CD4-positive, alpha-beta T cell treated with Interleukin-4 for 1 hour (primary cell): ENCODE results near the gene MEAK7.

ENCODE experiments used
- DNase-seq, 2 donors: peaks; one replicate each; pipeline ENCODE4 v3.0.0-alpha.2; 2020 to 2022

The MEAK7 gene

DNA sequence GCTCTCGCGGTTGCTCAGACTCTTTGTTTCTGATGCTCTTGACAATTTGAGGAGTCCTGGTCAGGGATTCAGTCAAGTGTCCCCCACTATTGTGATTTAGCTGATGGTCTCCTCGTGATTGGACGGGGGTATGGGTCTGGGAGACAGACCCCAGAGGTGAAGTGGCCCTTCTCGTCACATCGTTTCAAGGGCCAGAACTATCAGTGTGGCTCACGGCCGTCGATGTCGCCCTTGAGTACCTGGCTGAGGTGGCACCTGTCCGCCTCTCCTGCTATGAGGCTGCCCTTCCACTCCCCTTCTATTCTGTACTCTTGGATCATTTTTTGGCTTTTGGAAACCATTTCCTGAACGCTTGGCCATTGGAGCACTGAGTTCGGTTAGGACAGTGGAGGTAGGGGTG is 7.4 kb upstream of the MEAK7 start:
- DNase-seq, result no peak

DNA sequence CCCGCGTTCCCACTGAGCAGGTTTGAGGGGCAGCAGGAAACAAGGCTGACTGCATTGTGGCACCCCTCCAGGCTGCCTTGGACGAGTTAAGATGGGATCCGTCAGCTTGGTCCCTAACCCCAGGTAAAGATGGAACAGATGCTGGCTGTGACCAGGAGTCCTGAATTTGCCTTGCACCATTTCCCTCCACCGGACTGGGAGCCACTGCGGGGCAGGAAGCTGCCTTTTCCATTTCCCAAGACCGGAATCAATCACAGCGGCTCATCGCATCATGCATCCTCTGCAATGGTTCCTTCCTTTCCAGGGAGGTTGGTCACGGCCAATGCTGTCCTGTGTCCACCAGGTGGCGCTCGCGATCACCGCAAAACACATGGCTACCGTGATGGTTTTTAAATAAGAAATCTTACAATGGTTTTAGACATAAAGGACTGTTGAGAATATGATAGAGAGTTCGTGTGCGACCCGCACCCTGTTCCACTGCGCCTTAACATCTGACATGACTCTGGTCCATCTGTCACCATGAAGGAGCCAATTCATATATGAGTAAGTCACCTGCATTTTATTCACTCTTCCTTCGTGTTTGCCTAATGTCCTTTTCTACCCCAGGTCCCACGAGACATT is 6.8 kb upstream of the MEAK7 start:
- DNase-seq, result peak; percentile 79 to 86

DNA sequence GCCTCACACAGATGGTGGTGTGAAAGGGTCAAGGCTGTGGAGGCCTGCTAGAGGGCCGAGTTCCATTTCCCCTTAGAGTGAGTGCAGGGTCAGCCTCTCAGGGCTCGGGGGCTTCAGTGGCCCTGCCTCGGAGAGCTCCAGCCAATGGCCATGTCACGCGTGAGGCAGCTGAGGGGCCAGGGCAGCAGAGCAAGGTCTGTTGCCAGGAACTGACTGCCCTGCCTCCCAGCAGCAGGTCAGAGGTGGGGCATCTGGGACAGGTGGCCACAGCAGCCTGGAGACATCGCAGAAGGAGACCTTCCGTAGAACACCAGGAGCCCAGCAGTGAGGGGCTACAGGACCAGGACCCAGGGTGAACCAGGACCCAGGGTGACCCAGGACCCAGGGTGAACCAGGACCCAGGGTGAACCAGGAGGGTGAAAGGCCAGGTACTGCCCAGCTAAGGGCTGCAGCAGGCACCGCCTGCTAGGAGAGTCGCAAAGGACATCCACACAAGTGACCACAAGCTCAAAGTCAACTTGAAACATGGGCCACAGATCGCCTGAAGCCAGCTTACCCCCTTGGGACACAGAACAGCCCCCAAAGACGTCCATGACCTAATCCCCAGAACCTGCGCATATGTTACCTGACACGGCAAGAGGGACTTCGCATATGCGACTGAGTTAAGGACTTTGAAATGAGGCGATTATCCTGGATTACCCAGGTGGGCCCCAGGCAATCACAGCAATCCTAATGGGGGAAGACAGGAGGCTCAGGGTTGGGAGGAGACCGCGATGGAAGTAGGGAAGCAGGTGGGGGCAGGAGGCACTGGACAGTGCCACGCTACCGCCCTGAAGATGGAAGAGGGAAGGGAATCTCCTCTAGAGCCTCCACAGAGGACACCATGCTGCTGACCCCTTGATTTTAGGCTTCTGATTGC is 4.8 kb upstream of the MEAK7 start:
- no peak for DNase-seq

DNA sequence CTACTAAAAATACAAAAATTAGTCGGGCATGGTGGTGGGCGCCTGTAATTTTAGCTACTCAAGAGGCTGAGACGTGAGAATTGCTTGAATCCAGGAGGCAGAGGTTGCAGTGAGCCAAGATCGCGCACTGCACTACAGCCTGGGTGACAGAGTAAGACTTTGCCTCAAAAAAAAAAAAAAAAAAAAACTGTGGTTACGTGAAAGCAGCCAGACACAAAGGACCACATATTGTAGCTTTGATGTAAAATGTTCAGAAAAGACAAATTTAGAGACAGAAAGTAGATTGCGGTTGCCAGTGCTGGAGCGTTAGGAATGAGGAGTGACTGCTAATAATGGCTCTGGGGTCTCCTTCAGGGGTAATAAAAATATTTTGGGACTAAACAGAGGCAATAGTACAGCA is 4.0 kb upstream of the MEAK7 start:
- peak; percentile 25 to 56 for DNase-seq

DNA sequence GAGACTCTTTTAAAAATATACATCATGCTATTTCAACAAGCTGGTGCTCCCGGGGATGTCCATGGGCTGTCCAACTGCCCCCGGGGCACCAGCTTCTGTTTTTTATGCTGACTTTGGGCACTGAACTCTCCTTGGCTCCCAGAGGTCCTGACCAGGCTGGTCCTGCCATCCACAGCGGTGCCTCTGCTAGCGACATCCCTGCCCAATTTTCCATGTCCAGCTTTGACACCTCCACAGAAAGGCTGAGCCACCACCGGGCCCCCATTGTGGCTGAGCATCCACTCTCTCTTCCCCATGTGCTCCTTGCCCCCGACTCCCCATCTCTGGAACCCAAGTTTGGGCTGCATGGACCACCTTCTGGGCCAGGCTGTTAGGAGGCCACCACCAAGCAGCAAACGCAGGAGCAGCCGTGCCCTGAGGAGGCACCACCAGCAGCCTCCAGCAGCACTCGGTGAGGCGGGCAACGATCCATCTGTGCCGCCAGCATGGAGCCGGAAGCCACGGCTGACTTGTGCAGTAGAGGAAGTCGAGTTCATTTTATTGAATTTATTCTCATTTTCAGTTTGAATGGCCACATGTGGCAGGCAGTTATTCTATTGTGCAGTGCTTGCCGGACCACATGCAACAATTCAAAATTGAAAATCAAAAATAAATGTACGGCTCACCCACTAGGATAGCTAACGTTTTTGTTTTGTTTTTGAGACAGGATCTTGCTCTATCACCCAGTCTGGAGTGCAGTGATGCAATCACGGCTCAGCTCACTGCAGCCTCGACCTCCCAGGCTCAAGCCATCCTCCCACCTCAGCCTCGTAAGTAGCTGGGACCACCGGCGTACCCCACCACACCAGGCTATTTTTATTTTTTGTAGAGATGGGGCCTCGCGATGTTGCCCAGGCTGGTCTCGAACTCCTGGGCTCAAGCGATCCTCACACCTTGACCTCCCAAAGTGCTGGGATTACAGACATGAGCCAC is 2.8 kb upstream of the MEAK7 start:
- DNase-seq, result peak; percentile 23 to 32

DNA sequence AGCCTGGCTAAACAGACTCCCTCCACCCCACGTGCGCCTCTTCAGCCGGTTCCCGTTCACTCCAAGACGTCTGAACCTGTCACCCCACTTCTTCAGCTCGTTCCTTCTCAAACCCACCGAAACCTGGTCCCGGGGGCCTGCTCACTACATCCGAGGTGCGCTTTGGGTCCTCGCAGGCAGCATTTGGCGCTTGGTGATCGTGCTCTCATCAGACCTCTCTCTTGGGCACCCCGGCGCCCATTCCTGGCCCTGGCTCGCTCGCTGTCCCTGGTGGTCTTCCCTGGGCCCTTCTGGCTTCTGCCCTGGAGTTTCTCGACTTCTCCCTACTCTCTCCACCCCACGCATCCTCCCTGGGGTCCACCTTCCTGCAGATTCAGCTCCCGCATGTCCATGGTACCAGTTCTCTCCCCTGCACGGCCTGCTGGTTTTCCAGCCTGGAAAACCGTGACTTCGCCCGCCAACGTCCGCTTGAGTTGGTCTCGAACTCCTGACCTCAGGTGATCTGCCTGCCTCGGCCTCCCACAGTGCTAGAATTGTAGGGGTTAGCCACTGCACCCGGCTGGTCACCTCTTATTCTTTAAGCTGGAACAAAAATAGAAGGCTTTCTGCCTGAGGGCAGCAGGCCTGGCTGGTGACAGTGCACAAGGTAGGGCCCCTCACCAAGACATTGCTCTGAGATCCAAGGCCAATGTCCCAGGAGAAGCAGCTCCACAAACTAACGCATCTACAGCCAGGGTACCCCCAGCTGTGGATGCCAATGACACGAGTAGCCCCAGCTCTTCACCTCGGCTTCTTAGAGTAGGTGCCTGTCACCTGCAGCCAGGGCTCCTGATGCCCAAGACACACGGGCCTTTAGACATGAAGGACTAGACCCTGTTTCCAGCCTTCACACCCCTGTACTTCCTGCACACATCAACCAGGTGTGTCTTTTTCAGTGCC is 1.1 kb upstream of the MEAK7 start:
- DNase-seq, result peak in 1 of 2 donors; percentile 8

DNA sequence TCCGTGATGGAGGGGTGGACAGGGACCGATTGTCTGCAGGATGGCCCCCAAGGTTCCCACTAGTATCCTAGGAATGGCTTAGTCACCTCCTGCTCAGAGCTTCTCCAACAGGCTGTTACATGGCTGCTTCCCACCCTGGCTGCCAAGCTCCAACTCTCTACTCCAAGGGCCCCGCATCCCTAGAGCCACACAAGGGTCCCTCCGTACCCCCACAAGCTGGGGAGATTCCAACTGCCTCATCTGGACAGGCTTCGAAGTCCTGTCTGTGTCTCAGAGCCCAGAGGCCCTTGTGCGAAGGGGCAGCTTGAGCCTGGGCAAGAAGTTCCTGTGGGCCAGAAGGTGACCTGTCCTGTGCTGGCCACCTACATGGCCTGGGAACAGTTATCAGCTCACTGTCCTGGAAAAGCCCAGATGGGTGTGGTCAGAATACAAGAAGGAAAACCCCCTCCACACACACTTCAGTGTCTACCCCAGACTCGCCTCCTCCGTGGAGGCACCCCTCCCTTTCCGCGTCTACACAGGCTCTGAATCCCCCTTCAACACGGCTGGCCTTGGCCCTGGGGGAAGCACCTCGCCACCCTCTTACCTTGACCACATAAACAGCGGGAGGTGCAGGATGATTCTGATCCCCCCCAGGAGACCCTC is 586 bp downstream of the MEAK7 start:
- no peak for DNase-seq

DNA sequence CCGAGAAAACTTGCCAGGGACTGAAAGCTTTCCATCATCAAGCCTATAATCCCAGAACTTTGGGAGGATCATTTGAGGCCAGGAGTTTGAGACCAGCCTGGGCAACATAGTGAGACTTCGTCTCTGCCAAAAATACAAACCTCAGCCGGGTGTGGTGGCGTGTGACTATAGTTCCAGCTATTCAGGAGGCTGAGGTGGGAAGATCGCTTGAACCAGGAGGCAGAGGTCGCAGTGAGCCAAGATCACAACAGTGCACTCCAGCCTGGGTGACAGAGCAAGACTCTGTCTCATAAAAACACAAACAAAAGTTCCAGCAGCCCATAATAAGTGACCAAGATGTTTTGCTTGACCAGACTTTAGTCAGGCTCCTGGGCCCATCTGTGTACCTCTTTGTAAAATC is 1.9 kb downstream of the MEAK7 start:
- DNase-seq, result no peak

DNA sequence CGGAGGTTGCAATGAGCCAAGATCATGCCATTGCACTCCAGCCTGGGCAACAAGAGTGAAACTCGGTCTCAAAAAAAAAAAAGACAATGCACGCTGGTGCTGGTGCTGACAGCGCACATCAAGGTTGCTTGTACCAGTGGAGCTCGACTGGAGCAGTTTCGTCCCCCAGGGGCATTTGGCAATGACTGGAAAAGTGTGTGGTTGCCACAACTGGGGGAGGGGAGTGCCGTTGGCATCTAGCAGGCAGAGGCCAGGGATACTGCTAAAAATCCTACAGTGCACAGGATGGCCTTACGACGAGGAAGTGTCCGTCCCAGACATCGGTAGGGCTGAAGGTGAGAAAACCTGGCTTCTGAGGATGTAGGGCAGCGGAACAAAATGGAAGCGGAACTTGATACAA is 2.4 kb downstream of the MEAK7 start:
- no peak for DNase-seq

DNA sequence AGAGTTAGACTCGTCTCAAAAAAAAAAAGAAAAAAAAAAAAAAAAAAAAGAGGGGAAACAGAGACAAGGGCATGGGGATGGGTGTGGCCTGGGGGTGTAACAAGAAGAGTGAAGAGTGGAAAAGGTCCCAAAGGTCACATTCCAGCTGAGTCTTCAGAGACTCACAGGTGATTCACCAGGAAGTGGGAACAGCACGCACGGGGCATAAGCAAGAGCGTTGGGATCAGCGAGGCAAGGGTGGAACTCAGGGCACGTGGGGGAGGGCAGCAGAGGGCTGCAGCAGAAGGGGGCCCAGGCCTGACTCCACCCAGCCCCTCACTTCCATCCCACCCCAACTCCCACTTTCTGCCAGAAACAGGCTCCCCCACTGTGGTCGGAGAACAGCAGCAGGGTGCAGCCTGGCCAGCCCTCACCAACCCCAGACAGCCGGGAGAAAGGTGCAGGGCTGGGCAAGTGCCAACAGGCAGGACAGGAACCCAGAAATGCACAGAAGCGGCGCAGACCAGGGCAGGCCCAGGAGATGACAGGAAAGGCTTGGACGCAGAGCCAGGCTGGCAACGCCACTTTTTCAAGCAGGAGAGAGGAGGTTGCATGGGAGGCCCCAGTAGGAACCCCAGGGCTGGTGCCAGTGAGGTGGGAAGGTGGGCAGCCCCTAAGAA is 3.3 kb downstream of the MEAK7 start:
- DNase-seq, result no peak

DNA sequence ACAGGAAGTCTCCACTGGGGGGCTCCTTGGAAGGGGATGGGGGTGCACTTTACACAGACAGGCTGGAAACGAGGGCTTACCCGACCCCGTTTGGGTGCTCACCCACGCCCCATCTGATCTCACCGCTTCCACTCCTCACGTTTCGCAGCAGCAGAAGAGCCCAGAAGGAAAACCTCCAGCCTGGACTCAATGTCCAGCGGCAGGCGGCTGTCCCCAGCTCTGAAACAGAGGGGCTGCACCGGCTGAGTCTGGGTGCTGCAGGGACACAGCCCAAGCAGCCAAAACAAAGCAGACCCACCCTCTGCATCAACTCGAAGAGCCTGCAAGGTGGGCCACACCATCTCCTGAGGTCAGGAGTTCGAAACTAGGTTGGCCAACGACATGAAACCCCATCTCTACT is 3.9 kb downstream of the MEAK7 start:
- no peak for DNase-seq

DNA sequence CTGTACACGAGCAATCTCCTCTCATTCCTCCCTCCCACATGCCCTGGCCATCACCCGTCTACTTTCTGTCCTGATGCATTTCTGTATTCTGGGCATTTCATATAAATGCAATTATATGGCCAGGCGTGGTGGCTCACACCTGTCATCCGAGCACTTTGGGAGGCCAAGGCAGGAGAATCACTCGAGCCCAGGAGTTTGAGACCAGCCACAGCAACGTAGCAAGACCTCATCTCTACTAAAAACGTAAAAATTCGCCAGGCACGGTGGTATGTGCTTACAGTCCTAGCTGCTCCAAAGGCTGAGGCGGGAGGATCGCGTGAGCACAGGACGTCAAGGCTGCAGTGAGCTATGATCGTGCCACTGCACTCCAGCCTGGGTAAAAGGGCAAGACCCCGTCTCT is 4.8 kb downstream of the MEAK7 start:
- no peak for DNase-seq

DNA sequence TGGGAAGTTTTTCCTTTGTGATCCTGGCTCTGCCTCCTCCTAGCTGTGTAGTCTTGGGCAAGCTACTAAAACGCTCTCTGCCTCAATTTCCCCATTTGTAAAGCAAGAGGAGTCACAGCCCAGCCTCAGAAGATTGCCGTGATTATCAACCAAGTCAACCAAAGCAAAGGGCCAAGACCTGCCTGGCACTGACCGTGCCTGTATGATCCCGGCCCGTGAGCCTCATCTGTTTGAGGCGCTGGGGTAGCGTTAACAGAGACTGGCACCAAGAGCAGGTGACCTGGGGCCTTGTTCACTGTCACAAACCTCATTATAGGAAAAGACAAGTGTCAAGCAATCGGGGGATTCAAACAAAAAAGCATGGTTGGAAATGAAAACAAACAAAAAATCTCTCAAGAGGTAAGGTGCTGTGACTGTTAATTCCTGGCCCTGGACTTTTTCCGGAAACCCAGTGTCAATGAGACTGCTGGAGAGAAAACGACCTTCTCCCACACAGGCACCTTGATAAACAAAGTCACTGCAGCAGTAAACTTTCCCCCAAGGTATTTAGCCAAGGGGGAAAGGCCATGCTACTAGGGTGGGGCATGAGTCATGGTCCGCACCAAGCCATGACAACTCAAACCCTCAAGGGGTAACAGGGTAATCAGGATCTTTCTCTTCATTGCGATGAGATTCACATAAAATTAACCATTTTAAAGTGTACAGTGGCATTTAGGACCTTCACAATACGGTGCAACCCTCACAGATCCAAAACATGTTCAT is 5.4 kb downstream of the MEAK7 start:
- DNase-seq, result no peak

DNA sequence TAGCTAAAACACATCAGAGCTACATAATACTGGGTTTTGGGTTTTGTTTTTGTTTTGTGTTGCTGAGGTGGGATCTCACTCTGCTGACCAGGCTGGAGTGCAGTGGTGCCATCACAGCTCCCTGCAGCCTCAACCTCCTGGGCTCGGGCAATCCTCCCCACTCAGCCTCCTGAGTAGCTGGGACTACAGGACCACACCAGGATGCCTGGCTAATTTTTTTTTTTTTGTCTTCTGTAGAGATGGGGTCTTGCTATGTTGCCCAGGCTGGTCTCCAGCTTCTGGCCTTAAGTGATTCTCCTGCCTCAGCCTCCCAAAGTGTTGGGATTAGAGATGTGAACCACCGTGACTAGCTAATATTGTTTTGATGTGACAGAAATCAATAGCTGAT is 6.2 kb downstream of the MEAK7 start:
- DNase-seq, result no peak

DNA sequence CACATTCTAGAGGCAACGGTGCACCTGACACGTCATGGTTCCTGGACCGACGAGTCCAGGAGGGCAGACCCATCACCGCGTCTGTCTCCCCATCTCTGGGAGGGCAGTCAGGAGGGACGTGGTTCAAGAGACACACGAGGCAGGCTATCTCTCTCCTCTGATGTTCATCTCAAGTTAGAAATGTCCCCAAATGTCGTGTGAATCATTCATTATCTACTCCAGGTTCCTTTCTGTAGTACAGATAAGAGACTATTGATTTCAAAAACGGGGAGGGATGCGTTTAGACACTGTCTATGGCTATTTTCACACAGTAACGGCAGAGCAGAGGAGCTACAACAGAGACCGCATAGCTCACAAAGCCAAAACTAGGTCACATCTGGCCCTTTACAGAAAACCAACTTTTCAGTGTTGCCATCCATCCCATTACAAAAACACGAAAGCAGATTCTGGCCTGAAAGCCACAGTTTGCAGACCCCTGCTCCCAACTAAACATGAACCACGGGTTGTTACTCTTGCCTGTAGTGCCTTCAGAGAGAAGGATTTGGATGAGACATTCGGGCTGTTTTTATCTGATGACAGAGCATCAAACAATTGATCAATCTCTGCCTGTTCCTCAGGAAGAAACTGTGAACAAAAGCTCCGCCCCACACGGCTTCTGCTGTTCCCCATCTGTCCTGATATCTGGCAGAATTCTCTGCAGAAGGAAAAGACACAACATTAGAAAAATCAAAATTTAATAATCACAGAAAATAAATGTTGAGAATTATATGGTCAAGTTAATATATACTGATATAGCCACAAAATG is 6.8 kb downstream of the MEAK7 start:
- no peak for DNase-seq

DNA sequence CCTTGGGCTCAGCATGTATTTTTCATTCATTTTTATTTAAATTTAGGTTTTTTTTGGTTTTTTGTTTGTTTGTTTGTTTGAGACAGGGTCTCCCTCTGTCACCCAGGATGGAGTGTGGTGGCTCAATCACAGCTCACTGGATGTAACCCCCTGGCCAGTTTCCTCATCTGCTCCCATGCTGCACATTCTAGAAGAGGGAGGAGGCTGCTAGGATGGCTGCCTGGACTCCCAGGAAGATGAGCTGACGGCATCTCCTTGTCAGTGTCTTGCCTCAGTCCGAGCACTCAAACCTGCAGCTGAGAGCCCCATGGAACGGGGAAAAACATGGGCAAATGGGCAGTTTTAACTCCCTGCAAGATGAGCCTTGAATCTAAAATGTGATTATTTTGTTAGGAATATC is 7.5 kb downstream of the MEAK7 start:
- no peak for DNase-seq

DNA sequence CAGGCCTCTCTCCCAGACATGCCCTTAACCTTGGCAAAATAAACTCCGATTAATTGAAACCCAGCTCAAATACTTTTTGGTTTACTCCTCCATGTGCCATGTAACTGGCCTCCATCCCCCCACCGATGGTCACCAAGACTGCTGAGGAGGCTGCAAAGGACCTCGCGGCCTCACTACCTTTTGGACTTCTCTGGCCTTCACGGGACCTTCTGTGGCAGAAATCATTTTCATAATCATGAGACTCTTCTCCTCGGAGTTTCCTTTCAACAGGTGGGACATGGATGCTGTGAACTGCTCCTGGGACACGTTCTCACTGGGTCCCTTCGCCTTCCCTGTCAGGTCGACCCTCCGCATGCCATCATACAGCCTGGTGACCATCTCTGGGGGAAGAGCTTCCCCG is 9.0 kb downstream of the MEAK7 start:
- DNase-seq, result no peak

DNA sequence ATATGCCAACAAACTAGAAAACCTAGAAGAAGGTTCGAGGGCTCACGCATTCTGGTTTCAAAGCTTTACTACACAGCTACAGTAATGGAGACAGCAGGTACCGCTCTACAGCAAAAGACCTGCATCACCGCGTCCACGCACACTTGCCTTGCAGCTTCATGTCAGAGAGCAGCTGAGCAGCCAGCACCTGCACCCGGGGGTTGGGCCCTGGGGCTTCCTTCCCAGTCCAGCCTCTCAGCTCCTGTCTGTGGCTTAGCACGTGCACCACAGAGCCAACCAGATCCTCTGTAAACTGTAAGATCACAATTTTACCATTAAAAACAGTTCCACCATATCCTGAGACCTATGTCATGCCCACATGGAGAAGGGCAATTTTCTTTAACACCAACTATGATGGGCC is 15.3 kb downstream of the MEAK7 start:
- DNase-seq, result no peak

DNA sequence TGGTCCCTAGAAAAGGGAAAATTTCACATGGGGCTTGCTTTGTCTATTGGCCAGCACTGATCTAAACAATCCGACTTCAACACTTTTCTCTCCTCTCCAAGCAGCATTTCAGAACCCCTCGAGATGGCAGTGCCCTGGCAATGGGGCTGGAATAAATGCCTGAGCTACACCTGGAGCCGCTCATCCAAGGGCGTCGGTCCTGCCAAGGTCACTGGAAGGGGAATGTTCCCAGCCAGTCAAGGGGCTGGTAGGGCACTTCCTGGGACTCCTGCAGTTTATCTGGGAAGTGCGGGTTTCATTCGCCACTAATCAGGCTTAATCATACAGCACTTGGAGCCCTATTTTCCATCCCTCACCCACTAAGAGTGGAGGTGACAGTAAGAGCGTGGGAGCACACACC is 17.1 kb downstream of the MEAK7 start:
- DNase-seq, result no peak
